GM12878 (cell line): ENCODE measurements around the gene CMTM2. TPM values are rescaled to one million over a fixed set of nuclear protein-coding genes. Genes with fewer than 3 reads are reported as not detected.
A peak's percentile ranks its signal among the peaks of the same experiment; 100 is the strongest.

Source experiments
- EGR1 ChIP-seq, 2 experiments: IDR thresholded peaks; 1 replicate in 1 of 2; 2 replicates in 1 of 2; pipeline ENCODE4 v1.6.1; 2011 to 2012; ENCODE audit warnings: low read depth in 2 of 2, low read length in 2 of 2, borderline replicate concordance in 1 of 2, mild to moderate bottlenecking in 1 of 2, moderate library complexity in 1 of 2
- KAT2A ChIP-seq: conservative IDR thresholded peaks from 2 replicates; pipeline ENCODE4 v1.6.1; 2011; ENCODE audit warnings: low read depth, low read length; ENCODE audit not compliant: control insufficient read depth
- MAX ChIP-seq: IDR thresholded peaks from 2 replicates; pipeline ENCODE4 v1.6.1; 2012; ENCODE audit warnings: low read depth, low read length, improper control_type of control experiment
- MYB ChIP-seq: fragments of 150-350 bp; IDR thresholded peaks from 2 replicates; pipeline ENCODE4 v1.6.1; 2014; ENCODE audit warnings: mild to moderate bottlenecking, low read depth, low read length, borderline replicate concordance
- NKRF ChIP-seq: fragments of 450-650 bp; conservative IDR thresholded peaks from 2 replicates; pipeline ENCODE4 v1.6.1; 2017; ENCODE audit warnings: mild to moderate bottlenecking, moderate library complexity
- PRDM15 ChIP-seq: fragments of 450-650 bp; formaldehyde crosslinking; IDR thresholded peaks from 2 replicates; pipeline ENCODE4 v1.4.0; 2020; ENCODE audit warnings: mild to moderate bottlenecking, moderate library complexity
- RELA ChIP-seq: fragments of 450-650 bp; IDR thresholded peaks from 2 replicates; pipeline ENCODE4 v1.8.0; 2014; ENCODE audit warnings: borderline replicate concordance; ENCODE audit not compliant: partially characterized antibody
- REST ChIP-seq: IDR thresholded peaks from 2 replicates; pipeline ENCODE4 v1.6.1; 2012; ENCODE audit warnings: mild to moderate bottlenecking, low read depth, low read length
- SREBF1 ChIP-seq: IDR thresholded peaks from 2 replicates; pipeline ENCODE4 v1.6.1; 2012; ENCODE audit warnings: mild to moderate bottlenecking, low read length
- TAF1 ChIP-seq: IDR thresholded peaks from 2 replicates; pipeline ENCODE4 v1.6.1; 2011; ENCODE audit warnings: mild to moderate bottlenecking, low read depth, low read length, borderline replicate concordance
- TBL1XR1 ChIP-seq: IDR thresholded peaks from 2 replicates; pipeline ENCODE4 v1.6.1; 2012; ENCODE audit warnings: low read depth, low read length, improper control_type of control experiment
- polyA plus RNA-seq, 11 experiments: library from polyadenylated mRNA; depleted of rRNA in 4 of 11; unstranded in 6 of 11; stranded (reverse) in 5 of 11; fragments of >200 nt; fragmentation: Nextera tagmentation in 4 of 11; fragmentation: Illumina TruSeq in 1 of 11; extraction: Ambion mirVana in 4 of 11; extraction: Trizol in 1 of 11; gene quantifications; 1 replicate in 1 of 11; 2 replicates in 10 of 11; pipeline versions ENCODE4 v1.2.1 to v1.2.3, GENCODE V29; 2011 to 2016; ENCODE audit warnings: inconsistent platforms in 2 of 11, missing spikeins in 2 of 11, low read depth in 1 of 11
- total RNA-seq, 4 experiments: library from RNA; depleted of rRNA in 3 of 4; stranded (reverse); fragments of >200 nt in 3 of 4; fragmentation: Illumina TruSeq in 1 of 4; extraction: Trizol in 1 of 4; gene quantifications; 2 replicates each; pipeline versions ENCODE4 v1.2.1 to v1.2.3, GENCODE V29; 2013 to 2021

Gene CMTM2
- total and polyA plus RNA-seq, 10 of the 15 experiments (the other 5 are each of a cell fraction or from before 2014, with no cell fraction given), result 0.26 to 0.34 TPM; not detected in 8

GRCh38 chr16:66605177-66605978 lies 26.1 kb downstream of the CMTM2 start (continued):
- no peak for TF ChIP-seq REST
- TF ChIP-seq RELA, result no peak
- TF ChIP-seq NKRF, result 0 out of 2 replicates have a peak, but pooled peaks have one; percentile 12
- TF ChIP-seq PRDM15 (CRISPR knock-in tag), result no peak
- no peak for TF ChIP-seq KAT2A
- no peak for TF ChIP-seq MAX
- TF ChIP-seq TAF1, result no peak
- TF ChIP-seq MYB, result no peak
- TF ChIP-seq TBL1XR1, result no peak
- no peak for TF ChIP-seq EGR1 (IDR thresholded peaks at IDR 0.05; ENCODE audit: borderline replicate concordance in 1 of 2, low read depth in 2 of 2, low read length in 2 of 2)
- TF ChIP-seq SREBF1, result no peak
- TF ChIP-seq, all 136 proteins: peak for 5
